Cardiac fibroblast (primary cell): ENCODE data around the gene ZBTB22.

Source experiments
- DNase-seq, 2 donors: peaks; one replicate each; pipeline versions ENCODE4 v3.0.0 to v3.0.0-alpha.2; 2010; ENCODE audit warnings: low read depth in 2 of 2
- H3K4me3 ChIP-seq, 2 donors: replicated peaks in 1 of 2; 1 replicate in 1 of 2; 2 replicates in 1 of 2; pipeline ENCODE4 v1.5.1; 2011; ENCODE audit warnings: low read depth in 2 of 2, low read length in 2 of 2, mild to moderate bottlenecking in 2 of 2, moderate library complexity in 1 of 2
- CTCF ChIP-seq: IDR thresholded peaks from one replicate; pipeline ENCODE4 v1.5.1; 2011; ENCODE audit warnings: low read depth, mild to moderate bottlenecking, low read length, inconsistent platforms

The ZBTB22 gene

GRCh38 chr6:33297406-33297955 lies 20.1 kb downstream of the ZBTB22 start:
- TF ChIP-seq CTCF: no peak
- peak overlapping the region; percentile 49 to 63 for H3K4me3 ChIP-seq
- no peak for DNase-seq

- peak overlapping the region; percentile 49 to 63 for H3K4me3 ChIP-seq
- no peak for TF ChIP-seq CTCF
- DNase-seq: no peak
Observed at GRCh38 chr6:33296797-33297405, 20.6 kb downstream of the ZBTB22 start.

GRCh38 chr6:33295621-33296369 lies 21.7 kb downstream of the ZBTB22 start:
- H3K4me3 ChIP-seq: no peak overlapping the region
- DNase-seq: no peak
- TF ChIP-seq CTCF: no peak

- no peak overlapping the region for H3K4me3 ChIP-seq
- DNase-seq: no peak
- no peak for TF ChIP-seq CTCF
Observed at GRCh38 chr6:33294086-33294823, 23.3 kb downstream of the ZBTB22 start.

- no peak overlapping the region for H3K4me3 ChIP-seq
- no peak for DNase-seq
- no peak for TF ChIP-seq CTCF
Observed at GRCh38 chr6:33292996-33293682, 24.4 kb downstream of the ZBTB22 start.

GRCh38 chr6:33290459-33290858 lies 27.1 kb downstream of the ZBTB22 start:
- no peak for DNase-seq
- TF ChIP-seq CTCF: no peak
- H3K4me3 ChIP-seq: peak overlapping the region in 1 of 2 donors; percentile 90
